H1 (cell line): ENCODE results near the gene PTPRE. TPM values are rescaled to one million over a fixed set of nuclear protein-coding genes. Genes with fewer than 3 reads are reported as not detected.

Experiments
- CTCF ChIA-PET: fragments of 300-600 bp; sonication (Branson Sonifier 250); formaldehyde crosslinking; loops from one replicate; lab custom pipeline; 2021; ENCODE audit not compliant: partially characterized antibody; lab: Charles Lee
- POLR2A ChIA-PET: fragments of 300-600 bp; sonication (Branson Sonifier 250); formaldehyde crosslinking; loops from one replicate; lab custom pipeline; 2021; ENCODE audit warnings: inconsistent platforms; ENCODE audit not compliant: partially characterized antibody; lab: Charles Lee
- DNase-seq, 2 experiments: peaks; one replicate each; pipeline versions ENCODE4 v3.0.0 to v3.0.0-alpha.2; 2010 to 2022; ENCODE audit warnings: low spot score in 2 of 2, low read depth in 1 of 2, mixed read lengths in 1 of 2
- FAIRE-seq: peaks from 2 replicates; lab custom pipeline; 2011; peaks lifted over from hg19 to GRCh38; lab: Jason Lieb, UNC
- H2AFZ ChIP-seq: 2 replicates; pipeline ENCODE4 v1.8.1; 2012; ENCODE audit warnings: low read length, inconsistent platforms
- H2AK5ac ChIP-seq: 2 replicates; pipeline ENCODE4 v1.6.1; 2013; ENCODE audit warnings: low read depth, low read length
- H2BK120ac ChIP-seq: replicated peaks from 2 replicates; pipeline ENCODE3; 2013; ENCODE audit warnings: low read depth, low read length, inconsistent platforms
- H2BK12ac ChIP-seq: 2 replicates; pipeline ENCODE4 v1.6.1; 2013; ENCODE audit warnings: low read depth, low read length
- H2BK15ac ChIP-seq: 2 replicates; pipeline ENCODE4 v1.6.1; 2013; ENCODE audit warnings: low read length
- H2BK20ac ChIP-seq: 2 replicates; pipeline ENCODE4 v1.6.1; 2013; ENCODE audit warnings: low read length
- H2BK5ac ChIP-seq: 2 replicates; pipeline ENCODE4 v1.6.1; 2013; ENCODE audit warnings: low read depth, low read length
- H3K14ac ChIP-seq: 2 replicates; pipeline ENCODE4 v1.6.1; 2013; ENCODE audit warnings: inconsistent platforms; ENCODE audit not compliant: insufficient read length
- H3K18ac ChIP-seq: 2 replicates; pipeline ENCODE4 v1.6.1; 2013; ENCODE audit warnings: low read length; ENCODE audit errors: extremely low read depth
- H3K23ac ChIP-seq: 2 replicates; pipeline ENCODE4 v1.6.1; 2013; ENCODE audit warnings: inconsistent platforms; ENCODE audit not compliant: insufficient read length
- H3K23me2 ChIP-seq: 2 replicates; pipeline ENCODE4 v1.6.1; 2013; ENCODE audit warnings: low read depth, low read length
- H3K27ac ChIP-seq: 2 replicates; pipeline ENCODE4 v1.6.1; 2011; ENCODE audit warnings: low read depth, low read length, inconsistent platforms
- H3K27me3 ChIP-seq, 4 experiments: replicated peaks in 1 of 4; 1 replicate in 1 of 4; 2 replicates in 3 of 4; pipeline versions ENCODE4 v1.6.1 to v1.8.1; 2011 to 2013; ENCODE audit warnings: low read length in 3 of 4, mild to moderate bottlenecking in 3 of 4, inconsistent platforms in 2 of 4, mixed read lengths in 2 of 4, moderate library complexity in 1 of 4; ENCODE audit not compliant: control insufficient read depth in 3 of 4, insufficient read depth in 3 of 4; ENCODE audit errors: extremely low read depth in 1 of 4
- H3K36me3 ChIP-seq, 4 experiments: 2 replicates each; pipeline versions ENCODE4 v1.6.1 to v1.8.1; 2011 to 2013; ENCODE audit warnings: mild to moderate bottlenecking in 4 of 4, low read length in 3 of 4, moderate library complexity in 2 of 4, control low read depth in 1 of 4, inconsistent platforms in 1 of 4; ENCODE audit not compliant: insufficient read depth in 4 of 4, control insufficient read depth in 2 of 4
- H3K4ac ChIP-seq: replicated peaks from 2 replicates; pipeline ENCODE3; 2013; ENCODE audit warnings: low read length, low read depth, mixed read lengths, inconsistent platforms; ENCODE audit not compliant: insufficient read length
- H3K4me1 ChIP-seq, 4 experiments: replicated peaks in 1 of 4; 1 replicate in 1 of 4; 2 replicates in 3 of 4; pipeline versions ENCODE4 v1.6.1 to v1.8.1; 2011 to 2013; ENCODE audit warnings: low read length in 3 of 4, inconsistent platforms in 2 of 4, mixed read lengths in 1 of 4; ENCODE audit not compliant: insufficient read depth in 4 of 4, control insufficient read depth in 3 of 4
- H3K4me2 ChIP-seq, 2 experiments: 2 replicates each; pipeline versions ENCODE4 v1.6.1 to v1.8.1; 2011 to 2013; ENCODE audit warnings: low read depth in 2 of 2, low read length in 2 of 2, control low read depth in 1 of 2, inconsistent platforms in 1 of 2, mild to moderate bottlenecking in 1 of 2; ENCODE audit not compliant: insufficient read depth in 1 of 2
- H3K4me3 ChIP-seq, 4 experiments: fragments of 200-600, 300-600 bp in 1 of 4; sonication (generic), shearing (Covaris generic), sonication (Bioruptor Twin) in 1 of 4; 2 replicates each; pipeline versions ENCODE4 v1.5.1 to v1.8.1; 2011 to 2016; ENCODE audit warnings: low read length in 4 of 4, low read depth in 3 of 4, control low read depth in 2 of 4, inconsistent platforms in 2 of 4, mild to moderate bottlenecking in 2 of 4, mixed read lengths in 1 of 4, moderate library complexity in 1 of 4; ENCODE audit not compliant: insufficient read depth in 2 of 4; ENCODE audit errors: extremely low read depth in 1 of 4
- H3K56ac ChIP-seq: replicated peaks from 2 replicates; pipeline ENCODE3; 2013; ENCODE audit warnings: low read depth, mild to moderate bottlenecking, mixed read lengths, low read length, inconsistent platforms; ENCODE audit not compliant: insufficient read length
- H3K79me1 ChIP-seq: 2 replicates; pipeline ENCODE4 v1.6.1; 2013; ENCODE audit warnings: low read depth, low read length, control low read depth
- H3K79me2 ChIP-seq, 2 experiments: 2 replicates each; pipeline versions ENCODE4 v1.6.1 to v1.8.1; 2012 to 2013; ENCODE audit warnings: low read length in 2 of 2, mild to moderate bottlenecking in 2 of 2, inconsistent platforms in 1 of 2; ENCODE audit not compliant: insufficient read depth in 2 of 2, control insufficient read depth in 1 of 2
- H3K9ac ChIP-seq, 4 experiments: replicated peaks in 1 of 4; 1 replicate in 1 of 4; 2 replicates in 3 of 4; pipeline versions ENCODE4 v1.6.1 to v1.8.1; 2011 to 2013; ENCODE audit warnings: low read depth in 3 of 4, low read length in 3 of 4, control low read depth in 2 of 4, mild to moderate bottlenecking in 2 of 4, moderate library complexity in 2 of 4, inconsistent platforms in 1 of 4; ENCODE audit errors: extremely low read depth in 1 of 4
- H3K9me3 ChIP-seq, 2 experiments: 2 replicates each; pipeline versions ENCODE4 v1.6.1 to v1.8.1; 2012 to 2013; ENCODE audit warnings: mild to moderate bottlenecking in 2 of 2, moderate library complexity in 2 of 2, control low read depth in 1 of 2, inconsistent platforms in 1 of 2, low read depth in 1 of 2, low read length in 1 of 2, mixed read lengths in 1 of 2; ENCODE audit not compliant: insufficient read depth in 2 of 2
- H4K20me1 ChIP-seq, 2 experiments: replicated peaks in 1 of 2; 2 replicates each; pipeline versions ENCODE3 to v1.8.1; 2011 to 2013; ENCODE audit warnings: inconsistent platforms in 2 of 2, low read length in 2 of 2, mild to moderate bottlenecking in 1 of 2; ENCODE audit not compliant: insufficient read depth in 2 of 2, control insufficient read depth in 1 of 2
- H4K5ac ChIP-seq: 2 replicates; pipeline ENCODE4 v1.6.1; 2013; ENCODE audit warnings: low read length, low read depth, mixed read lengths, inconsistent platforms; ENCODE audit not compliant: insufficient read length
- H4K8ac ChIP-seq: 2 replicates; pipeline ENCODE4 v1.8.0; 2013; ENCODE audit warnings: mild to moderate bottlenecking, moderate library complexity, low read length, inconsistent platforms; ENCODE audit not compliant: insufficient read depth; ENCODE audit errors: extremely low read depth
- H4K91ac ChIP-seq: replicated peaks from 2 replicates; pipeline ENCODE3; 2013; ENCODE audit warnings: low read length, mixed read lengths, inconsistent platforms; ENCODE audit not compliant: insufficient read length
- CHD2 ChIP-seq: IDR thresholded peaks from 2 replicates; pipeline ENCODE4 v1.6.1; 2012; ENCODE audit warnings: low read length, improper control_type of control experiment
- CTBP2 ChIP-seq: IDR thresholded peaks from 2 replicates; pipeline ENCODE4 v1.7.0; 2011; ENCODE audit warnings: borderline replicate concordance, mild to moderate bottlenecking, moderate library complexity, mixed read lengths, low read length; ENCODE audit not compliant: insufficient read depth, insufficient read length
- EP300 ChIP-seq, 2 experiments: IDR thresholded peaks; 1 replicate in 1 of 2; 2 replicates in 1 of 2; pipeline ENCODE4 v1.6.1; 2011 to 2012; ENCODE audit warnings: low read depth in 2 of 2, low read length in 2 of 2, mild to moderate bottlenecking in 2 of 2, borderline replicate concordance in 1 of 2, inconsistent platforms in 1 of 2, moderate library complexity in 1 of 2
- EZH2 ChIP-seq: fragments of 200-600 bp; sonication (generic); IDR thresholded peaks from 2 replicates; pipeline ENCODE4 v1.7.1; 2012; ENCODE audit warnings: low read depth, mild to moderate bottlenecking, moderate library complexity, low read length, inconsistent platforms; ENCODE audit not compliant: severe bottlenecking
- KDM5A ChIP-seq: fragments of 200-600 bp; IDR thresholded peaks from 2 replicates; pipeline ENCODE4 v1.7.1; 2012; ENCODE audit warnings: mild to moderate bottlenecking, low read length, inconsistent platforms, mixed read lengths
- MAX ChIP-seq: IDR thresholded peaks from 2 replicates; pipeline ENCODE4 v1.6.1; 2012; ENCODE audit warnings: inconsistent platforms
- NRF1 ChIP-seq: IDR thresholded peaks from 2 replicates; pipeline ENCODE4 v1.6.1; 2011; ENCODE audit warnings: mild to moderate bottlenecking, low read depth, low read length, improper control_type of control experiment
- POLR2A ChIP-seq, 2 experiments: IDR thresholded peaks; 1 replicate in 1 of 2; 2 replicates in 1 of 2; pipeline ENCODE4 v1.6.1; 2011; ENCODE audit warnings: low read depth in 2 of 2, low read length in 2 of 2, mild to moderate bottlenecking in 2 of 2; ENCODE audit errors: control extremely low read depth in 1 of 2
- RXRA ChIP-seq: IDR thresholded peaks from 2 replicates; pipeline ENCODE4 v1.6.1; 2011; ENCODE audit warnings: low read depth, mild to moderate bottlenecking, low read length, moderate library complexity; ENCODE audit not compliant: insufficient read depth
- SIX5 ChIP-seq: IDR thresholded peaks from 2 replicates; pipeline ENCODE4 v1.6.1; 2011; ENCODE audit warnings: mild to moderate bottlenecking, low read depth, low read length
- SUZ12 ChIP-seq: fragments of 200-600 bp; sonication (generic); IDR thresholded peaks from 2 replicates; pipeline ENCODE4 v1.6.1; 2012; ENCODE audit warnings: mild to moderate bottlenecking, inconsistent platforms, low read length, moderate library complexity, mixed read lengths
- YY1 ChIP-seq: IDR thresholded peaks from 2 replicates; pipeline ENCODE4 v1.6.1; 2011; ENCODE audit warnings: low read depth, mild to moderate bottlenecking, low read length
- WGBS, 2 experiments: shearing (Covaris generic) in 1 of 2; methylation state at CpG; one replicate each; pipeline versions ENCODE4 v1.1.6 to v1.1.7; 2013 to 2015; ENCODE audit warnings: low lambda C conversion rate in 2 of 2, mixed read lengths in 2 of 2, inconsistent platforms in 1 of 2, low coverage in 1 of 2, missing lambda C conversion rate in 1 of 2; ENCODE audit not compliant: insufficient replicate concordance in 2 of 2, insufficient coverage in 1 of 2, insufficient read length in 1 of 2; ENCODE audit errors: extremely low coverage in 1 of 2, missing lambda C conversion rate in 1 of 2; 5-methylcytosine and 5-hydroxymethylcytosine counted together
- polyA plus RNA-seq, 7 experiments: library from polyadenylated mRNA; depleted of rRNA in 3 of 7; stranded (reverse) in 5 of 7; unstranded in 2 of 7; fragments of >200 nt in 5 of 7; fragments of 200-250 nt in 2 of 7; gene quantifications; 1 replicate in 5 of 7; 2 replicates in 1 of 7; 4 replicates in 1 of 7; pipeline versions ENCODE4 v1.2.1 to v1.2.3, GENCODE V29; 2011 to 2013; ENCODE audit warnings: missing spikeins in 2 of 7, mixed read lengths in 2 of 7
- total RNA-seq: library from RNA; stranded (reverse); fragmentation: NEBNext Ultra II Directional; extraction: Animal tissue kit (Norgen Biotek cat#: 25700); gene quantifications from 2 replicates; pipeline ENCODE4 v1.2.1, GENCODE V29; 2021
- TF ChIP-seq, protein P1 (sequence below): IDR thresholded peaks from 2 replicates; pipeline ENCODE4 v1.6.1; 2011; ENCODE audit warnings: low read length, improper control_type of control experiment

The PTPRE gene
- total and polyA plus RNA-seq, 2 of the 8 experiments (the other 6 are each of a cell fraction or from before 2014, with no cell fraction given) = 0.33 to 0.54 TPM

GRCh38 chr10:127978481-127978880 lies 71.6 kb downstream of the PTPRE start:
- no peak overlapping the region for H3K9ac ChIP-seq
- 92% methylated on average over 7 of the region's 9 CpGs; no CpG with 5 or more reads in 1 of the 2 experiments for WGBS, 2 experiments
- H2AK5ac ChIP-seq = no peak overlapping the region
- H2BK5ac ChIP-seq = no peak overlapping the region
- no peak overlapping the region for H3K14ac ChIP-seq
- no peak overlapping the region for H2BK120ac ChIP-seq
- no peak overlapping the region for H3K23ac ChIP-seq
- H3K4me1 ChIP-seq = peaks cover 0 to 5% (median 0%) of the 10 kb centered on the region in 4 experiments; a peak in 3 of 7 replicates
- H4K20me1 ChIP-seq = no peaks in the 10 kb centered on the region
- FAIRE-seq = no peak
- no peaks in the 10 kb centered on the region for H3K23me2 ChIP-seq
- H2BK15ac ChIP-seq = no peak overlapping the region
- H3K18ac ChIP-seq = no peak overlapping the region
- no peak overlapping the region for H3K27ac ChIP-seq
- no peak overlapping the region for H3K56ac ChIP-seq
- no peaks in the 10 kb centered on the region; a peak in 1 of 8 replicates for H3K36me3 ChIP-seq
- no peak overlapping the region for H4K8ac ChIP-seq
- ChIA-PET POLR2A (no interaction called here), CTCF (interaction anchor here (0.8 to 3.4 kb wide), 3 partner anchors 18 to 72 kb away, joined by 3 to 12 read pairs (median 3); partner anchors contain the start of gene PTPRE)
- H2BK12ac ChIP-seq = no peak overlapping the region
- H4K5ac ChIP-seq = no peak overlapping the region
- H3K79me1 ChIP-seq = no peaks in the 10 kb centered on the region
- H3K27me3 ChIP-seq = no peaks in the 10 kb centered on the region
- H3K4ac ChIP-seq = no peak overlapping the region
- H3K4me3 ChIP-seq = no peak overlapping the region
- H3K79me2 ChIP-seq = no peaks in the 10 kb centered on the region
- H4K91ac ChIP-seq = no peak overlapping the region
- no peak overlapping the region for H3K4me2 ChIP-seq
- no peak for DNase-seq
- no peak overlapping the region for H2AFZ ChIP-seq
- H2BK20ac ChIP-seq = no peak overlapping the region
- peaks cover 3 to 7% of the 10 kb centered on the region in 2 experiments; a peak in 1 of 4 replicates for H3K9me3 ChIP-seq
- TF ChIP-seq EZH2 (no peak), YY1 (no peak), MAX (no peak), SIX5 (no peak), EP300 (IDR thresholded peaks at IDR 0.05; ENCODE audit: borderline replicate concordance in 1 of 2, low read depth in 2 of 2, low read length in 2 of 2) (no peak), CHD2 (no peak), KDM5A (no peak), NRF1 (no peak), RXRA (no peak), CTBP2 (no peak), POLR2A (IDR thresholded peaks at IDR 0.05; ENCODE audit: control extremely low read depth in 1 of 2, low read depth in 2 of 2, low read length in 2 of 2) (no peak), SUZ12 (no peak)
- TF ChIP-seq, protein P1, sequence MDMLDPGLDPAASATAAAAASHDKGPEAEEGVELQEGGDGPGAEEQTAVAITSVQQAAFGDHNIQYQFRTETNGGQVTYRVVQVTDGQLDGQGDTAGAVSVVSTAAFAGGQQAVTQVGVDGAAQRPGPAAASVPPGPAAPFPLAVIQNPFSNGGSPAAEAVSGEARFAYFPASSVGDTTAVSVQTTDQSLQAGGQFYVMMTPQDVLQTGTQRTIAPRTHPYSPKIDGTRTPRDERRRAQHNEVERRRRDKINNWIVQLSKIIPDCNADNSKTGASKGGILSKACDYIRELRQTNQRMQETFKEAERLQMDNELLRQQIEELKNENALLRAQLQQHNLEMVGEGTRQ = no peak
